WTC11 (cell line): ENCODE measurements around the gene KRT6B. TPM values are rescaled to one million over a fixed set of nuclear protein-coding genes. Genes with fewer than 3 reads are reported as not detected.

ENCODE experiments used
- ATAC-seq: fragments of 200-7000 bp; cut with Tn5 transposase; 2 replicates; pipeline ENCODE4 v1.10.0; 2021; ENCODE audit warnings: mild to moderate bottlenecking, moderate library complexity
- CTCF ChIA-PET: fragments of 300-600 bp; sonication (Branson Sonifier 250); formaldehyde crosslinking; loops from one replicate; lab custom pipeline; 2021; ENCODE audit warnings: antibody characterized with exemption; lab: Charles Lee
- POLR2A ChIA-PET: fragments of 350-600 bp; sonication (Branson Sonifier 250); formaldehyde crosslinking; loops from one replicate; lab custom pipeline; 2021; ENCODE audit warnings: antibody characterized with exemption; lab: Charles Lee
- DNase-seq: peaks from one replicate; pipeline ENCODE4 v3.0.0; 2021; ENCODE audit warnings: low spot score
- H3K27ac Mint-ChIP-seq: 2 replicates; pipeline ENCODE4 v1.8.0; 2021; ENCODE audit warnings: mixed read lengths
- H3K27me3 Mint-ChIP-seq: 2 replicates; pipeline ENCODE4 v1.8.0; 2021; ENCODE audit warnings: low read depth, mild to moderate bottlenecking, moderate library complexity, mixed read lengths
- H3K36me3 Mint-ChIP-seq: 2 replicates; pipeline ENCODE4 v1.8.0; 2021; ENCODE audit warnings: mixed read lengths
- H3K4me1 Mint-ChIP-seq: 2 replicates; pipeline ENCODE4 v1.8.0; 2022; ENCODE audit warnings: mixed read lengths
- H3K4me3 Mint-ChIP-seq: 2 replicates; pipeline ENCODE4 v1.8.0; 2021; ENCODE audit warnings: mild to moderate bottlenecking, moderate library complexity, mixed read lengths
- H3K9me3 Mint-ChIP-seq: 2 replicates; pipeline ENCODE4 v1.8.0; 2021; ENCODE audit warnings: mixed read lengths
- ARID4B ChIP-seq: sonication (generic); formaldehyde crosslinking; IDR thresholded peaks from 2 replicates; pipeline ENCODE4 v1.8.0; 2023; ENCODE audit warnings: missing genetic modification reagents, mild to moderate bottlenecking, borderline replicate concordance
- CDX4 ChIP-seq: fragments of 250-450 bp; sonication (Bioruptor Pico); IDR thresholded peaks from 2 replicates; pipeline ENCODE4 v1.9.0; 2021; ENCODE audit warnings: moderate library complexity, mild to moderate bottlenecking, inconsistent platforms, borderline replicate concordance
- E2F1 ChIP-seq: sonication (generic); formaldehyde crosslinking; IDR thresholded peaks from 2 replicates; pipeline ENCODE4 v1.8.0; 2022; ENCODE audit warnings: mild to moderate bottlenecking, missing genetic modification reagents
- EMX1 ChIP-seq: fragments of 250-450 bp; sonication (Bioruptor Pico); IDR thresholded peaks from 2 replicates; pipeline ENCODE4 v1.8.0; 2021; ENCODE audit warnings: mild to moderate bottlenecking
- GABPB1 ChIP-seq: sonication (generic); formaldehyde crosslinking; IDR thresholded peaks from 2 replicates; pipeline ENCODE4 v1.8.1; 2023; ENCODE audit warnings: mild to moderate bottlenecking, missing genetic modification reagents
- IRF1 ChIP-seq: sonication (generic); formaldehyde crosslinking; IDR thresholded peaks from 2 replicates; pipeline ENCODE4 v1.8.0; 2023; ENCODE audit warnings: missing genetic modification reagents
- JUN ChIP-seq: sonication (generic); formaldehyde crosslinking; IDR thresholded peaks from 2 replicates; pipeline ENCODE4 v1.8.0; 2023; ENCODE audit warnings: mild to moderate bottlenecking, missing genetic modification reagents
- MLX ChIP-seq: sonication (generic); formaldehyde crosslinking; IDR thresholded peaks from 2 replicates; pipeline ENCODE4 v1.8.1; 2023; ENCODE audit warnings: mild to moderate bottlenecking, missing genetic modification reagents, moderate library complexity
- RORB ChIP-seq: fragments of 250-450 bp; sonication (Bioruptor Pico); IDR thresholded peaks from 2 replicates; pipeline ENCODE4 v1.9.0; 2021; ENCODE audit warnings: mild to moderate bottlenecking
- SMAD4 ChIP-seq: sonication (generic); formaldehyde crosslinking; IDR thresholded peaks from 2 replicates; pipeline ENCODE4 v1.8.0; 2022; ENCODE audit warnings: mild to moderate bottlenecking, missing genetic modification reagents
- SP1 ChIP-seq: sonication (generic); formaldehyde crosslinking; conservative IDR thresholded peaks from 2 replicates; pipeline ENCODE4 v1.8.1; 2022; ENCODE audit warnings: missing genetic modification reagents
- ZNF121 ChIP-seq: sonication (generic); formaldehyde crosslinking; IDR thresholded peaks from 2 replicates; pipeline ENCODE4 v1.8.0; 2023; ENCODE audit warnings: missing genetic modification reagents
- ZNF317 ChIP-seq: sonication (generic); formaldehyde crosslinking; IDR thresholded peaks from 2 replicates; pipeline ENCODE4 v1.8.1; 2023; ENCODE audit warnings: low read depth, mild to moderate bottlenecking, moderate library complexity, missing genetic modification reagents, borderline replicate concordance
- ZNF423 ChIP-seq: fragments of 250-450 bp; sonication (Bioruptor Pico); IDR thresholded peaks from 2 replicates; pipeline ENCODE4 v2.1.2; 2022; ENCODE audit warnings: mild to moderate bottlenecking, moderate library complexity
- ZNF425 ChIP-seq: fragments of 250-450 bp; sonication (Bioruptor Pico); conservative IDR thresholded peaks from 2 replicates; pipeline ENCODE4 v1.9.0; 2021; ENCODE audit warnings: mild to moderate bottlenecking
- total RNA-seq: library from RNA; stranded (reverse); gene quantifications from 3 replicates; pipeline ENCODE4 v1.2.3, GENCODE V29; 2021

Gene KRT6B
- total RNA-seq, 1 experiment from 2014 or later: not detected

- no peak for TF ChIP-seq ZNF423 (CRISPR knock-in tag)
- no peak for TF ChIP-seq ZNF121 (CRISPR knock-in tag)
- no peak for TF ChIP-seq JUN (CRISPR knock-in tag)
Observed at GRCh38 chr12:52401926-52402325, 50.0 kb downstream of the KRT6B start (continued).

- TF ChIP-seq SP1 (no peak), ARID4B (CRISPR knock-in tag) (no peak), MLX (no peak), SMAD4 (CRISPR knock-in tag) (no peak), RORB (no peak), IRF1 (CRISPR knock-in tag) (no peak), E2F1 (CRISPR knock-in tag) (no peak), EMX1 (CRISPR knock-in tag) (no peak), CDX4 (no peak), ZNF317 (CRISPR knock-in tag) (no peak), GABPB1 (CRISPR knock-in tag) (no peak)
- ChIA-PET POLR2A (no interaction called here), CTCF (interaction anchor here (1.0 to 2.1 kb wide), 5 partner anchors 10 to 284 kb away, joined by 3 to 8 read pairs (median 4); no protein-coding TSS in a partner anchor)
- no peak overlapping the region for H3K4me3 Mint-ChIP-seq
- no peaks in the 10 kb centered on the region for H3K36me3 Mint-ChIP-seq
- H3K9me3 Mint-ChIP-seq: no peaks in the 10 kb centered on the region
- H3K4me1 Mint-ChIP-seq: peaks cover 9% of the 10 kb centered on the region
- DNase-seq (no peak), ATAC-seq (no peak)
- no peaks in the 10 kb centered on the region; the same call in 1 of the 2 replicates for H3K27me3 Mint-ChIP-seq
- H3K27ac Mint-ChIP-seq: no peak overlapping the region
Observed at GRCh38 chr12:52401526-52401925, 50.4 kb downstream of the KRT6B start.

- ChIA-PET CTCF (interaction anchor here (1.0 to 2.1 kb wide), 4 partner anchors 9 to 122 kb away, joined by 3 to 8 read pairs (median 4); no protein-coding TSS in a partner anchor), POLR2A (no interaction called here)
- DNase-seq: no peak
- ATAC-seq: no peak
- Mint-ChIP-seq H3K27me3 (no peaks in the 10 kb centered on the region; the same call in 1 of the 2 replicates), H3K9me3 (no peaks in the 10 kb centered on the region), H3K36me3 (no peaks in the 10 kb centered on the region), H3K27ac (no peak overlapping the region), H3K4me3 (no peak overlapping the region), H3K4me1 (peaks cover 9% of the 10 kb centered on the region)
- TF ChIP-seq ZNF425 (CRISPR knock-in tag): no peak
Observed at GRCh38 chr12:52400906-52401305, 51.0 kb downstream of the KRT6B start.
